K562 (cell line): ENCODE data around the gene UGT1A3. TPM values are rescaled to one million over a fixed set of nuclear protein-coding genes. Genes with fewer than 3 reads are reported as not detected.

Source experiments
- ATAC-seq: fragments of 200-7000 bp; cut with Tn5 transposase; 3 replicates; pipeline ENCODE4 v1.9.1; 2020; ENCODE audit warnings: moderate library complexity
- BruUV-seq: library from RNA; stranded (reverse); fragments of 400-500 nt; replicated peaks from 2 replicates; lab custom pipeline; 2021; lab: Mats Ljungman, UMichigan
- CTCF ChIA-PET: fragments of 300-600 bp; formaldehyde crosslinking; extraction: SDS; loops from one replicate; lab custom pipeline; 2021; ENCODE audit warnings: low intra/inter-chr PET ratio; lab: Yijun Ruan, JAX
- POLR2A ChIA-PET: fragments of 300-600, 350-650 bp; sonication (Branson Sonifier 250); formaldehyde crosslinking; extraction: SDS; loops from one replicate; lab custom pipeline; 2021; ENCODE audit warnings: antibody characterized with exemption, inconsistent platforms; lab: Yijun Ruan, JAX
- DNase-seq, 4 experiments: peaks; one replicate each; pipeline versions ENCODE4 v3.0.0 to v3.0.0-alpha.2; 2011 to 2018; ENCODE audit warnings: low spot score in 3 of 4, mixed read lengths in 3 of 4; ENCODE audit errors: extremely low read depth in 1 of 4
- FAIRE-seq: peaks from 2 replicates; lab custom pipeline; 2011; peaks lifted over from hg19 to GRCh38; lab: Jason Lieb, UNC
- H2AFZ ChIP-seq: 2 replicates; pipeline ENCODE4 v1.6.0; 2011; ENCODE audit warnings: low read depth, low read length, control low read depth, inconsistent platforms
- H3K27ac ChIP-seq: fragments of 200-600 bp; 3 replicates; pipeline ENCODE4 v1.8.0; 2011; ENCODE audit warnings: low read depth, mild to moderate bottlenecking, control low read depth, inconsistent platforms, low read length, moderate library complexity, mixed read lengths; ENCODE audit errors: extremely low read depth
- H3K27me3 ChIP-seq, 2 experiments: fragments of 300-600 bp in 1 of 2; 2 replicates in 1 of 2; 3 replicates in 1 of 2; pipeline versions ENCODE4 v1.6.0 to v1.8.0; 2011; ENCODE audit warnings: inconsistent platforms in 2 of 2, low read length in 2 of 2, mild to moderate bottlenecking in 1 of 2, mixed read lengths in 1 of 2, moderate library complexity in 1 of 2; ENCODE audit not compliant: control insufficient read depth in 2 of 2, insufficient read depth in 2 of 2
- H3K36me3 ChIP-seq: fragments of 300-600 bp; 3 replicates; pipeline ENCODE4 v1.8.0; 2011; ENCODE audit warnings: mild to moderate bottlenecking, low read length, inconsistent platforms; ENCODE audit not compliant: control insufficient read depth, insufficient read depth
- H3K4me1 ChIP-seq, 2 experiments: fragments of 200-600 bp in 1 of 2; replicated peaks in 1 of 2; 2 replicates in 1 of 2; 3 replicates in 1 of 2; pipeline versions ENCODE4 v1.5.1 to v1.8.0; 2011; ENCODE audit warnings: inconsistent platforms in 2 of 2, low read length in 2 of 2, mild to moderate bottlenecking in 1 of 2, mixed read lengths in 1 of 2, moderate library complexity in 1 of 2; ENCODE audit not compliant: control insufficient read depth in 2 of 2, insufficient read depth in 2 of 2
- H3K4me2 ChIP-seq: 2 replicates; pipeline ENCODE4 v1.6.1; 2011; ENCODE audit warnings: low read length, control low read depth, inconsistent platforms, mixed read lengths; ENCODE audit not compliant: insufficient read depth
- H3K4me3 ChIP-seq: fragments of 200-600 bp; sonication (generic), shearing (Covaris generic); 2 replicates; pipeline ENCODE4 v1.5.1; 2016; ENCODE audit warnings: control low read depth, inconsistent platforms
- H3K79me2 ChIP-seq: fragments of 200-600 bp; 3 replicates; pipeline ENCODE4 v1.8.0; 2011; ENCODE audit warnings: low read length, inconsistent platforms; ENCODE audit not compliant: control insufficient read depth, insufficient read depth
- H3K9ac ChIP-seq, 2 experiments: 2 replicates each; pipeline versions ENCODE4 v1.6.0 to v1.6.1; 2011; ENCODE audit warnings: low read depth in 2 of 2, low read length in 2 of 2, control low read depth in 1 of 2, inconsistent platforms in 1 of 2, mild to moderate bottlenecking in 1 of 2, mixed read lengths in 1 of 2; ENCODE audit not compliant: insufficient read depth in 1 of 2
- H3K9me1 ChIP-seq: one replicate; pipeline ENCODE4 v1.6.0; 2011; ENCODE audit warnings: inconsistent platforms, mild to moderate bottlenecking, low read length, moderate library complexity; ENCODE audit not compliant: control insufficient read depth, insufficient read depth
- H3K9me3 ChIP-seq: replicated peaks from 2 replicates; pipeline ENCODE4 v1.5.1; 2011; ENCODE audit warnings: low read depth, low read length, inconsistent platforms; ENCODE audit not compliant: control insufficient read depth, insufficient read depth
- H4K20me1 ChIP-seq: replicated peaks from 2 replicates; pipeline ENCODE4 v1.6.1; 2011; ENCODE audit warnings: low read length, inconsistent platforms, mixed read lengths; ENCODE audit not compliant: control insufficient read depth, insufficient read depth
- CBX1 ChIP-seq: sonication (generic); IDR thresholded peaks from 2 replicates; pipeline ENCODE4 v1.6.1; 2016; ENCODE audit warnings: antibody characterized with exemption, low read depth, mild to moderate bottlenecking
- GATAD2A ChIP-seq: fragments of 450-650 bp; IDR thresholded peaks from 2 replicates; pipeline ENCODE4 v1.6.1; 2017
- SMARCA4 ChIP-seq: fragments of 450-650 bp; IDR thresholded peaks from 2 replicates; pipeline ENCODE4 v1.6.1; 2016
- SMC3 ChIP-seq: conservative IDR thresholded peaks from 2 replicates; pipeline ENCODE4 v1.6.1; 2011; ENCODE audit warnings: low read depth, low read length, improper control_type of control experiment; ENCODE audit not compliant: insufficient read depth
- SRSF9 ChIP-seq: fragments of 200-400 bp; formaldehyde crosslinking; IDR thresholded peaks from 2 replicates; pipeline ENCODE4 v1.6.1; 2017; ENCODE audit warnings: low read depth, low read length, borderline replicate concordance
- TFAM ChIP-seq: fragments of 250-450 bp; sonication (Bioruptor Pico); conservative IDR thresholded peaks from 2 replicates; pipeline ENCODE4 v1.5.0; 2021; ENCODE audit warnings: mild to moderate bottlenecking, moderate library complexity
- TRIM24 ChIP-seq, 2 experiments: fragments of 450-650 bp; IDR thresholded peaks; 2 replicates each; pipeline ENCODE4 v1.6.1; 2016
- ZBTB8A ChIP-seq: fragments of 450-650 bp; IDR thresholded peaks from 2 replicates; pipeline ENCODE4 v1.6.1; 2018; ENCODE audit warnings: mild to moderate bottlenecking, moderate library complexity; ENCODE audit not compliant: partially characterized antibody
- ZNF444 ChIP-seq: fragments of 250-450 bp; sonication (Bioruptor Pico); IDR thresholded peaks from 2 replicates; pipeline ENCODE4 v1.4.0; 2020; ENCODE audit warnings: mild to moderate bottlenecking, moderate library complexity
- WGBS: fragments of 100-300 bp; shearing (Covaris generic); methylation state at CpG from one replicate; pipeline ENCODE4 v1.1.6; 2016; ENCODE audit warnings: low coverage, mixed read lengths; ENCODE audit not compliant: insufficient coverage; ENCODE audit errors: missing lambda C conversion rate; 5-methylcytosine and 5-hydroxymethylcytosine counted together
- in situ Hi-C: fragments of 300-500 bp; cut with MboI; formaldehyde crosslinking; loops from 4 replicates; pipeline ENCODE4 v1.15.0; 2018; ENCODE audit warnings: inconsistent platforms, mixed read lengths
- intact Hi-C: fragments of 100-400 bp; cut with micrococcal nuclease; formaldehyde crosslinking; loops from 2 replicates; pipeline ENCODE4 v1.14.2; 2022
- polyA plus RNA-seq, 8 experiments: library from polyadenylated mRNA; depleted of rRNA in 4 of 8; stranded (reverse) in 5 of 8; unstranded in 3 of 8; fragments of >200 nt; fragmentation: Nextera tagmentation in 2 of 8; fragmentation: Illumina TruSeq in 1 of 8; extraction: Ambion mirVana in 2 of 8; extraction: Trizol in 1 of 8; gene quantifications; 2 replicates each; pipeline versions ENCODE4 v1.2.1 to v1.2.3, GENCODE V29; 2011 to 2014; ENCODE audit warnings: inconsistent platforms in 1 of 8, missing spikeins in 1 of 8
- total RNA-seq, 7 experiments: library from RNA; depleted of rRNA in 6 of 7; stranded (reverse); fragments of >200 nt in 6 of 7; fragmentation: Illumina TruSeq in 2 of 7; extraction: Trizol in 2 of 7; gene quantifications; 2 replicates each; pipeline versions ENCODE4 v1.2.1 to v1.2.3, GENCODE V29; 2011 to 2021; ENCODE audit warnings: low replicate concordance in 1 of 7
- TF ChIP-seq, protein P1 (sequence below): sonication (generic); formaldehyde crosslinking; IDR thresholded peaks from 2 replicates; pipeline ENCODE4 v1.8.0; 2022; ENCODE audit warnings: missing genetic modification reagents, mild to moderate bottlenecking, moderate library complexity, borderline replicate concordance
- TF ChIP-seq, protein P2 (sequence below): fragments of 450-650 bp; IDR thresholded peaks from 2 replicates; pipeline ENCODE4 v1.6.1; 2017; ENCODE audit warnings: mild to moderate bottlenecking, moderate library complexity
- TF ChIP-seq, protein P3 (sequence below): fragments of 150-350 bp; conservative IDR thresholded peaks from 2 replicates; pipeline ENCODE4 v1.6.1; 2014; ENCODE audit warnings: low read length
- TF ChIP-seq, protein P4 (sequence below): fragments of 450-650 bp; IDR thresholded peaks from 2 replicates; pipeline ENCODE4 v1.6.1; 2016; ENCODE audit warnings: low read depth, mild to moderate bottlenecking, moderate library complexity

Gene UGT1A3
- total and polyA plus RNA-seq, 9 of the 15 experiments (the other 6 are each of a cell fraction or from before 2014, with no cell fraction given): not detected

DNA sequence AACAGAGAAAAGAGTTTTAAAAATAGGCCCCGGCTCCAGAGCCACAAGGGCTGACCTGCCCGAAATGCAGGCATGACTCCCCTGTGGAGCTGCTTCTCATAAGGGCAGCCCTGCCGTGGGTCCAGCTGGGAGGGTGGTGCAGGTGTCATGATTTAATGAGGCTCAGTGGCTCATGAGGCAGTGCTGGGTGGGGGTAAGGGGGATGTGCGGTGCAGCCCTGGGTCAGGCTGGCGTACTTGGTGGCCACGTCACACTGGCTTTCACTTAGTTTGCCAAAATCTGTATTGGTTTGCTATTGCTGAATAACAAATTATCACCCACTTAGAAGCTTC is 91.9 kb downstream of the UGT1A3 start:
- Histone ChIP-seq H3K9me1 (no peaks in the 10 kb centered on the region), H3K36me3 (no peaks in the 10 kb centered on the region)
- TF ChIP-seq SMARCA4: no peak
- TF ChIP-seq, protein P1, sequence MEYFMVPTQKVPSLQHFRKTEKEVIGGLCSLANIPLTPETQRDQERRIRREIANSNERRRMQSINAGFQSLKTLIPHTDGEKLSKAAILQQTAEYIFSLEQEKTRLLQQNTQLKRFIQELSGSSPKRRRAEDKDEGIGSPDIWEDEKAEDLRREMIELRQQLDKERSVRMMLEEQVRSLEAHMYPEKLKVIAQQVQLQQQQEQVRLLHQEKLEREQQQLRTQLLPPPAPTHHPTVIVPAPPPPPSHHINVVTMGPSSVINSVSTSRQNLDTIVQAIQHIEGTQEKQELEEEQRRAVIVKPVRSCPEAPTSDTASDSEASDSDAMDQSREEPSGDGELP: no peak
- TF ChIP-seq, protein P2, sequence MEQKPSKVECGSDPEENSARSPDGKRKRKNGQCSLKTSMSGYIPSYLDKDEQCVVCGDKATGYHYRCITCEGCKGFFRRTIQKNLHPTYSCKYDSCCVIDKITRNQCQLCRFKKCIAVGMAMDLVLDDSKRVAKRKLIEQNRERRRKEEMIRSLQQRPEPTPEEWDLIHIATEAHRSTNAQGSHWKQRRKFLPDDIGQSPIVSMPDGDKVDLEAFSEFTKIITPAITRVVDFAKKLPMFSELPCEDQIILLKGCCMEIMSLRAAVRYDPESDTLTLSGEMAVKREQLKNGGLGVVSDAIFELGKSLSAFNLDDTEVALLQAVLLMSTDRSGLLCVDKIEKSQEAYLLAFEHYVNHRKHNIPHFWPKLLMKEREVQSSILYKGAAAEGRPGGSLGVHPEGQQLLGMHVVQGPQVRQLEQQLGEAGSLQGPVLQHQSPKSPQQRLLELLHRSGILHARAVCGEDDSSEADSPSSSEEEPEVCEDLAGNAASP: no peak
- no peak for TF ChIP-seq ZBTB8A
- TF ChIP-seq GATAD2A: no peak
- no peak for TF ChIP-seq ZNF444 (CRISPR knock-in tag)
- TF ChIP-seq SRSF9: no peak
- no peak for TF ChIP-seq TRIM24 (IDR thresholded peaks at IDR 0.05)
- TF ChIP-seq SMC3: no peak
- TF ChIP-seq, protein P3, sequence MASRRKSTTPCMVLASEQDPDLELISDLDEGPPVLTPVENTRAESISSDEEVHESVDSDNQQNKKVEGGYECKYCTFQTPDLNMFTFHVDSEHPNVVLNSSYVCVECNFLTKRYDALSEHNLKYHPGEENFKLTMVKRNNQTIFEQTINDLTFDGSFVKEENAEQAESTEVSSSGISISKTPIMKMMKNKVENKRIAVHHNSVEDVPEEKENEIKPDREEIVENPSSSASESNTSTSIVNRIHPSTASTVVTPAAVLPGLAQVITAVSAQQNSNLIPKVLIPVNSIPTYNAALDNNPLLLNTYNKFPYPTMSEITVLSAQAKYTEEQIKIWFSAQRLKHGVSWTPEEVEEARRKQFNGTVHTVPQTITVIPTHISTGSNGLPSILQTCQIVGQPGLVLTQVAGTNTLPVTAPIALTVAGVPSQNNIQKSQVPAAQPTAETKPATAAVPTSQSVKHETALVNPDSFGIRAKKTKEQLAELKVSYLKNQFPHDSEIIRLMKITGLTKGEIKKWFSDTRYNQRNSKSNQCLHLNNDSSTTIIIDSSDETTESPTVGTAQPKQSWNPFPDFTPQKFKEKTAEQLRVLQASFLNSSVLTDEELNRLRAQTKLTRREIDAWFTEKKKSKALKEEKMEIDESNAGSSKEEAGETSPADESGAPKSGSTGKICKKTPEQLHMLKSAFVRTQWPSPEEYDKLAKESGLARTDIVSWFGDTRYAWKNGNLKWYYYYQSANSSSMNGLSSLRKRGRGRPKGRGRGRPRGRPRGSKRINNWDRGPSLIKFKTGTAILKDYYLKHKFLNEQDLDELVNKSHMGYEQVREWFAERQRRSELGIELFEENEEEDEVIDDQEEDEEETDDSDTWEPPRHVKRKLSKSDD: no peak
- TF ChIP-seq, protein P4, sequence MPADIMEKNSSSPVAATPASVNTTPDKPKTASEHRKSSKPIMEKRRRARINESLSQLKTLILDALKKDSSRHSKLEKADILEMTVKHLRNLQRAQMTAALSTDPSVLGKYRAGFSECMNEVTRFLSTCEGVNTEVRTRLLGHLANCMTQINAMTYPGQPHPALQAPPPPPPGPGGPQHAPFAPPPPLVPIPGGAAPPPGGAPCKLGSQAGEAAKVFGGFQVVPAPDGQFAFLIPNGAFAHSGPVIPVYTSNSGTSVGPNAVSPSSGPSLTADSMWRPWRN: no peak
- TF ChIP-seq CBX1: no peak
- TF ChIP-seq TFAM (CRISPR knock-in tag): no peak
- TF ChIP-seq, all 486 proteins: peak for 0
- FAIRE-seq (no peak), ATAC-seq (no peak), DNase-seq (no peak)
- no TSS peak for BruUV-seq
- intact Hi-C loops: no loop called here
- no peak overlapping the region for H3K4me2 ChIP-seq
- H3K9ac ChIP-seq: no peak overlapping the region
- no peaks in the 10 kb centered on the region for H3K79me2 ChIP-seq
- POLR2A ChIA-PET: interaction anchor here (0.6 kb wide), 2 partner anchors 30 to 58 kb away, joined by 3 to 4 read pairs; no protein-coding TSS in a partner anchor
- H3K4me1 ChIP-seq: no peaks in the 10 kb centered on the region; a peak in 1 of 5 replicates
- no peaks in the 10 kb centered on the region; the same call in 1 of the 2 replicates for H4K20me1 ChIP-seq
- peaks cover 2 to 62% of the 10 kb centered on the region in 2 experiments; a peak in 3 of 5 replicates for H3K27me3 ChIP-seq
- CTCF ChIA-PET: no interaction called here
- no peaks in the 10 kb centered on the region for H3K9me3 ChIP-seq
- in situ Hi-C loops: no loop called here
- no peak overlapping the region for H3K4me3 ChIP-seq
- no peak overlapping the region for H2AFZ ChIP-seq
- 0% methylated on average over 6 of the region's 6 CpGs for WGBS
- H3K27ac ChIP-seq: no peak overlapping the region
